Measurements from ENCODE around the gene CCDC60. TPM values are rescaled to one million over a fixed set of nuclear protein-coding genes. Genes with fewer than 3 reads are reported as not detected.

The CCDC60 gene
- total and polyA plus RNA-seq, 8 donors = not detected

GRCh38 chr12:119476951-119477350 lies 142.4 kb downstream of the CCDC60 start:
- Histone ChIP-seq H3K4me1 (no peaks in the 10 kb centered on the region), H3K36me3 (no peaks in the 10 kb centered on the region), H3K9me3 (no peaks in the 10 kb centered on the region), H3K4me3 (no peak overlapping the region), H3K27ac (no peak overlapping the region), H3K27me3 (no peaks in the 10 kb centered on the region)
- no peak for DNase-seq
- no peak for ATAC-seq
- intact Hi-C loops (cut with DNase I) = no loop called here
- 64% methylated on average over 3 of the region's 3 CpGs for WGBS, 2 donors
- TF ChIP-seq CTCF (IDR thresholded peaks at IDR 0.05) = no peak
- FAIRE-seq = no peak

DNA sequence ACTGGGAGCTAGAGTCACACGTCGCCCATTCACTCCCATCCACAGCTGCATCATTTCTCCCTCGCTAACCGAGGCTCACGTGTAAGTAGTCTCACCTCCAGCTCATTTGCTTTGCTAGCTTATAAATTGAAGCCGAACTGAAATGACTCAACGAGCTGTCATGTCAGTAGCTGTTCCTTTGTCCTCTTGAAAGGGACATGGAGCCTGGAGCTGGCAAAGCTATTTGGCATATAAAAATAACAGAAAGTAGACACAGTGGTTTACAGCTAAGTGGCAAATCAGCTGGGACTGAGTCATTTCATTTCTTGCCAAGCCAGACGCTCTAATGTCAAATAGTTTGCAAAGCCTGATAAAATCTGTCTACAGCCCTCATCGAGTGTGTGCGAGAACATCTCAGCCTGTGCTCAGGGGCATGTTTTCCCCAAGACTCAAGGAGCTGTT lies 144.6 kb downstream of the CCDC60 start:
- Histone ChIP-seq H3K36me3 (no peaks in the 10 kb centered on the region), H3K9me3 (no peaks in the 10 kb centered on the region), H3K27ac (no peak overlapping the region), H3K4me3 (no peak overlapping the region), H3K27me3 (no peaks in the 10 kb centered on the region), H3K4me1 (no peaks in the 10 kb centered on the region)
- FAIRE-seq (no peak), ATAC-seq (no peak), DNase-seq (no peak)
- intact Hi-C loops (cut with DNase I) = no loop called here
- TF ChIP-seq CTCF (IDR thresholded peaks at IDR 0.05) = no peak
- WGBS, 2 donors = 44 to 48% methylated on average over 10 of the region's 10 CpGs

DNA sequence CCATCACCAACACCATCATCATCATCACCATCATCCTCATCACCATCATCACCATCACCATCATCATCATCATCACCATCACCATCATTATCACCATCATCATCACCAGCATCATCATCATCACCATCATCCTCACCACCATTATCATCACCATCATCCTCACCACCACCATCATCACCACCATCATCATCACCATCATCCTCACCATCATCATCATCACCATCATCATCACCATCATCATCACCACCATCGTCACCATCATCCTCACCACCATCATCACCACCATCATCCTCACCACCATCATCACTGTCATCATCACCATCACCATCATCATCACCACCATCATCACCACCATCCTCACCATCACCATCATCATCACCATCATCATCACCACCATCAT lies 146.0 kb downstream of the CCDC60 start:
- no peak overlapping the region for H3K4me3 ChIP-seq
- FAIRE-seq = no peak
- no peak overlapping the region for H3K27ac ChIP-seq
- TF ChIP-seq CTCF (IDR thresholded peaks at IDR 0.05) = no peak
- intact Hi-C loops (cut with DNase I) = no loop called here
- H3K27me3 ChIP-seq = no peaks in the 10 kb centered on the region
- no peaks in the 10 kb centered on the region for H3K4me1 ChIP-seq
- 76% methylated on average over 1 of the region's 1 CpG for WGBS, 2 donors
- no peak for ATAC-seq
- DNase-seq = no peak
- H3K9me3 ChIP-seq = no peaks in the 10 kb centered on the region
- no peaks in the 10 kb centered on the region for H3K36me3 ChIP-seq

DNA sequence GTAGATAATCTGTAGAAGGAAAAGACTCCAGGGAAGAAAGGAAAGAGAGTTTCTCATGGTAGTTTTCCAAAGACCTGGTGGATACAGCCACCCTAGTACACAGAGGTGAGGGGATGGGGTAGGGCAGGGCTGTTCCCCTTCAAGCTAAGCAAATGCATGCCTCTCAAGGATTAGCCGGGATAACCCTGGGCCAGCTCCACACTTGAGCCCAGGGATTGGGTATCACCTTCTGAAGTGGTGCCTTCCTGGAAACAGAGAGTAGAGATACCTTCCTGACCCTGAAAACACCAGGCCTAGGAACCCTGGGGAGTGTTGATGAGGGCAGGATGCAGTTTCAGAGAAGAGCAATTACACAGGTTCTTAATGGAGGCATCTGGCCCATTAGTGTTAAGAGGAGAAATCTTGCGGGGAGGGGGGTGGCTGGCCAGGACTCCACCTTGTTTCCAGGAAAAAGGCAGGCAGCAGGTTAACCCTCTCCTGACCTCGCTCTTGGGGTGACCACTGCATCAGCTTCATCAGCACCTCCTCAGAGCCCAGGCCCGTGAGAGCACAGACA lies 152.1 kb downstream of the CCDC60 start:
- intact Hi-C loops (cut with DNase I) = no loop called here
- Histone ChIP-seq H3K9me3 (no peaks in the 10 kb centered on the region), H3K36me3 (no peaks in the 10 kb centered on the region), H3K27ac (no peak overlapping the region), H3K27me3 (no peaks in the 10 kb centered on the region), H3K4me3 (no peak overlapping the region), H3K4me1 (no peaks in the 10 kb centered on the region)
- no peak for ATAC-seq
- 44 to 59% methylated on average over 4 of the region's 4 CpGs for WGBS, 2 donors
- no peak for DNase-seq
- FAIRE-seq = no peak
- no peak for TF ChIP-seq CTCF (IDR thresholded peaks at IDR 0.05)

DNA sequence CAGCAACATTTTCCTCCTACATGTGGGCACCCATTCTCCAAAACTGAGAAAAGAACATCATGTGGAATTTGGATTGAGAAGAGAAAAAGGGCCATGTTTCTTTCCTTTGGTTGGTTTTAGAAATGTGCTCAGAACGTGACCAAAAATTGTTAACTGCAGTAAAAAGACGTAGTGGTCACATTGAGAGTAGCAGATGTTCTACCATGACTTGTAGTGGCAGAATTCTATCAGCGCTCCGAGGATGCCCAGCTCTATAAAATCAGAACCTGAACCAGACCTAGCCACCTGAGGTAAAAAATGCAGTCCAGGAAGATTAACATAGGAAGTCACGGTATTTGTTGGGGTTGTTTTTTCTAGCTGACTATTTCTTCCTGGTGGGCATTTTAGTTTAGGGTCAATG lies 157.3 kb downstream of the CCDC60 start:
- H3K4me1 ChIP-seq = no peaks in the 10 kb centered on the region
- TF ChIP-seq CTCF (IDR thresholded peaks at IDR 0.05) = no peak
- no peak for FAIRE-seq
- 72 to 82% methylated on average over 5 of the region's 5 CpGs for WGBS, 2 donors
- H3K27me3 ChIP-seq = no peaks in the 10 kb centered on the region
- H3K27ac ChIP-seq = no peak overlapping the region
- no peaks in the 10 kb centered on the region for H3K36me3 ChIP-seq
- intact Hi-C loops (cut with DNase I) = no loop called here
- H3K4me3 ChIP-seq = no peak overlapping the region
- no peaks in the 10 kb centered on the region for H3K9me3 ChIP-seq
- no peak for DNase-seq
- no peak for ATAC-seq
